IPS-18a (cell line): ENCODE data around the gene CADPS2.

Experiments used
- H3K27ac ChIP-seq: one replicate; pipeline ENCODE4 v1.5.1; 2013; ENCODE audit warnings: low read length
- H3K27me3 ChIP-seq: one replicate; pipeline ENCODE4 v1.6.1; 2013; ENCODE audit warnings: mild to moderate bottlenecking, low read length; ENCODE audit not compliant: control insufficient read depth, insufficient read depth
- H3K36me3 ChIP-seq: one replicate; pipeline ENCODE4 v1.6.1; 2013; ENCODE audit warnings: low read depth, low read length; ENCODE audit not compliant: control insufficient read depth
- H3K4me1 ChIP-seq: one replicate; pipeline ENCODE4 v1.6.1; 2013; ENCODE audit warnings: low read depth, low read length; ENCODE audit not compliant: control insufficient read depth
- H3K4me3 ChIP-seq: one replicate; pipeline ENCODE4 v1.5.1; 2013; ENCODE audit warnings: low read length
- H3K9ac ChIP-seq: one replicate; pipeline ENCODE4 v1.6.1; 2013; ENCODE audit warnings: mild to moderate bottlenecking, low read length, moderate library complexity
- H3K9me3 ChIP-seq: one replicate; pipeline ENCODE4 v1.6.1; 2013; ENCODE audit warnings: low read depth, low read length; ENCODE audit not compliant: control insufficient read depth

CADPS2 gene

GRCh38 chr7:122304319-122304975 lies 581.8 kb downstream of the CADPS2 start, which contains the start of gene FEZF1:
Gene FEZF1, minus strand, starts transcription at chr7:122304750. Its CDS starts 313 bp downstream, at chr7:122304437.
- Histone ChIP-seq H3K4me3 (peak within 1 kb of the TSS; percentile 76), H3K36me3 (no peaks in the 10 kb centered on the region), H3K27me3 (peaks cover 100% of the 10 kb centered on the region)

GRCh38 chr7:122303531-122304318 lies 582.5 kb downstream of the CADPS2 start:
- Histone ChIP-seq H3K9me3 (no peaks in the 10 kb centered on the region), H3K4me1 (peaks cover 35% of the 10 kb centered on the region), H3K27ac (no peak overlapping the region), H3K4me3 (peak overlapping the region; percentile 76), H3K9ac (peak overlapping the region; percentile 9), H3K36me3 (no peaks in the 10 kb centered on the region), H3K27me3 (peaks cover 100% of the 10 kb centered on the region)

More at GRCh38 chr7:122304319-122304975, 581.8 kb downstream of the CADPS2 start, which contains the start of gene FEZF1:
- H3K27ac ChIP-seq = no peak within 1 kb of the TSS
- no peaks in the 10 kb centered on the region for H3K9me3 ChIP-seq
- peak within 1 kb of the TSS; percentile 9 for H3K9ac ChIP-seq
- peaks cover 40% of the 10 kb centered on the region for H3K4me1 ChIP-seq

- Histone ChIP-seq H3K36me3 (no peaks in the 10 kb centered on the region), H3K4me1 (peaks cover 28% of the 10 kb centered on the region), H3K27me3 (peaks cover 100% of the 10 kb centered on the region), H3K9ac (no peak overlapping the region), H3K27ac (no peak overlapping the region), H3K9me3 (no peaks in the 10 kb centered on the region), H3K4me3 (peak overlapping the region; percentile 76)
Observed at GRCh38 chr7:122302761-122303530, 583.3 kb downstream of the CADPS2 start.

- H3K9me3 ChIP-seq = no peaks in the 10 kb centered on the region
- H3K4me1 ChIP-seq = peaks cover 21% of the 10 kb centered on the region
- H3K27me3 ChIP-seq = peaks cover 100% of the 10 kb centered on the region
- H3K4me3 ChIP-seq = peak overlapping the region; percentile 76
- no peak overlapping the region for H3K9ac ChIP-seq
- H3K36me3 ChIP-seq = no peaks in the 10 kb centered on the region
- no peak overlapping the region for H3K27ac ChIP-seq
Observed at GRCh38 chr7:122301858-122302760, 584.2 kb downstream of the CADPS2 start.

- Histone ChIP-seq H3K27me3 (peaks cover 93% of the 10 kb centered on the region), H3K4me3 (peak overlapping the region; percentile 76), H3K27ac (no peak overlapping the region), H3K36me3 (no peaks in the 10 kb centered on the region), H3K4me1 (peaks cover 19% of the 10 kb centered on the region), H3K9me3 (no peaks in the 10 kb centered on the region), H3K9ac (no peak overlapping the region)
Observed at GRCh38 chr7:122300956-122301833, 585.1 kb downstream of the CADPS2 start.

- Histone ChIP-seq H3K9ac (peak overlapping the region; percentile 18), H3K4me1 (peaks cover 19% of the 10 kb centered on the region), H3K36me3 (no peaks in the 10 kb centered on the region), H3K27me3 (peaks cover 84% of the 10 kb centered on the region), H3K4me3 (peak overlapping the region; percentile 76), H3K9me3 (no peaks in the 10 kb centered on the region), H3K27ac (no peak overlapping the region)
Observed at GRCh38 chr7:122300211-122300932, 585.9 kb downstream of the CADPS2 start.

GRCh38 chr7:122299624-122300210 lies 586.5 kb downstream of the CADPS2 start:
- Histone ChIP-seq H3K36me3 (no peaks in the 10 kb centered on the region), H3K9ac (peak overlapping the region; percentile 12), H3K27me3 (peaks cover 78% of the 10 kb centered on the region)

GRCh38 chr7:122298618-122299017 lies 587.6 kb downstream of the CADPS2 start:
- Histone ChIP-seq H3K9me3 (no peaks in the 10 kb centered on the region), H3K27me3 (peaks cover 67% of the 10 kb centered on the region), H3K4me3 (no peak overlapping the region)

More at GRCh38 chr7:122299624-122300210, 586.5 kb downstream of the CADPS2 start:
- peaks cover 19% of the 10 kb centered on the region for H3K4me1 ChIP-seq
- H3K27ac ChIP-seq = no peak overlapping the region
- peak overlapping the region; percentile 76 for H3K4me3 ChIP-seq
- no peaks in the 10 kb centered on the region for H3K9me3 ChIP-seq

GRCh38 chr7:122298131-122298530 lies 588.1 kb downstream of the CADPS2 start:
- Histone ChIP-seq H3K9me3 (no peaks in the 10 kb centered on the region), H3K36me3 (no peaks in the 10 kb centered on the region), H3K27me3 (peaks cover 62% of the 10 kb centered on the region), H3K4me3 (no peak overlapping the region), H3K27ac (no peak overlapping the region), H3K4me1 (peaks cover 15% of the 10 kb centered on the region), H3K9ac (no peak overlapping the region)

More at GRCh38 chr7:122298618-122299017, 587.6 kb downstream of the CADPS2 start:
- H3K36me3 ChIP-seq = no peaks in the 10 kb centered on the region
- H3K9ac ChIP-seq = no peak overlapping the region
- H3K27ac ChIP-seq = no peak overlapping the region
- peaks cover 16% of the 10 kb centered on the region for H3K4me1 ChIP-seq
